ENCODE data around the gene GLT8D2. TPM values are rescaled to one million over a fixed set of nuclear protein-coding genes. Genes with fewer than 3 reads are reported as not detected.

Gene GLT8D2
- total RNA-seq, 2 experiments from 2014 or later: not detected

- H3K27me3 Mint-ChIP-seq: peaks cover 12% of the 10 kb centered on the region
- peaks cover 4% of the 10 kb centered on the region for H3K36me3 Mint-ChIP-seq
- POLR2A ChIA-PET: interaction anchor here (0.7 to 2.8 kb wide), 8 partner anchors 19 to 136 kb away, joined by 3 to 21 read pairs (median 4); partner anchors contain the start of genes HSP90B1, NFYB and TDG
- H3K9me3 Mint-ChIP-seq: no peaks in the 10 kb centered on the region
- peak; percentile 93 for DNase-seq
- peaks cover 21% of the 10 kb centered on the region for H3K4me1 Mint-ChIP-seq (ENCODE audit: low read depth)
- H3K27ac Mint-ChIP-seq: peak within 1 kb of the TSS; percentile 81
- H3K4me3 Mint-ChIP-seq: peak within 1 kb of the TSS; percentile 97
- intact Hi-C loops (cut with micrococcal nuclease): loop anchor here (1.0 to 2.0 kb wide), 8 partner anchors 20 to 223 kb away; partner anchors contain the start of genes HSP90B1, NFYB and TDG
- CTCF ChIA-PET: interaction anchor here (0.8 to 5.1 kb wide), 3 partner anchors 10 to 45 kb away, joined by 3 to 60 read pairs (median 3); no protein-coding TSS in a partner anchor
These were observed 14.2 kb upstream of the GLT8D2 start, which contains the start of gene HCFC2 for GRCh38 chr12:104064031-104064841. Gene HCFC2, plus strand, starts transcription at chr12:104064531. Its CDS starts 30 bp downstream, at chr12:104064561.

- peaks cover 21% of the 10 kb centered on the region for H3K4me1 Mint-ChIP-seq (ENCODE audit: low read depth)
- H3K4me3 Mint-ChIP-seq: peak overlapping the region; percentile 97
- H3K9me3 Mint-ChIP-seq: no peaks in the 10 kb centered on the region
- CTCF ChIA-PET: interaction anchor here (0.8 to 5.1 kb wide), 3 partner anchors 9 to 46 kb away, joined by 3 to 60 read pairs (median 3); no protein-coding TSS in a partner anchor
- no peak overlapping the region for H3K27ac Mint-ChIP-seq
- POLR2A ChIA-PET: interaction anchor here (0.7 to 2.8 kb wide), 7 partner anchors 23 to 135 kb away, joined by 3 to 21 read pairs (median 4); partner anchors contain the start of genes HSP90B1, NFYB and TDG
- H3K27me3 Mint-ChIP-seq: peaks cover 13% of the 10 kb centered on the region
- H3K36me3 Mint-ChIP-seq: peaks cover 2% of the 10 kb centered on the region
- intact Hi-C loops (cut with micrococcal nuclease): loop anchor here (1.0 to 2.0 kb wide), 8 partner anchors 21 to 224 kb away; partner anchors contain the start of genes HSP90B1, NFYB and TDG
- no peak for DNase-seq
These were observed 13.7 kb upstream of the GLT8D2 start for GRCh38 chr12:104063712-104064030.

- POLR2A ChIA-PET: no interaction called here
- H3K9me3 Mint-ChIP-seq: peaks cover 2% of the 10 kb centered on the region
- H3K36me3 Mint-ChIP-seq: peaks cover 2% of the 10 kb centered on the region
- no peak for DNase-seq
- no peak overlapping the region for H3K4me3 Mint-ChIP-seq
- H3K4me1 Mint-ChIP-seq (ENCODE audit: low read depth): peaks cover 10% of the 10 kb centered on the region
- CTCF ChIA-PET: interaction anchor here (5.1 kb wide), 1 partner anchor 49 kb away, joined by 60 read pairs; no protein-coding TSS in a partner anchor
- H3K27me3 Mint-ChIP-seq: peaks cover 18% of the 10 kb centered on the region
- intact Hi-C loops (cut with micrococcal nuclease): no loop called here
- no peak overlapping the region for H3K27ac Mint-ChIP-seq
These were observed 10.8 kb upstream of the GLT8D2 start for GRCh38 chr12:104060791-104061190.

DNA sequence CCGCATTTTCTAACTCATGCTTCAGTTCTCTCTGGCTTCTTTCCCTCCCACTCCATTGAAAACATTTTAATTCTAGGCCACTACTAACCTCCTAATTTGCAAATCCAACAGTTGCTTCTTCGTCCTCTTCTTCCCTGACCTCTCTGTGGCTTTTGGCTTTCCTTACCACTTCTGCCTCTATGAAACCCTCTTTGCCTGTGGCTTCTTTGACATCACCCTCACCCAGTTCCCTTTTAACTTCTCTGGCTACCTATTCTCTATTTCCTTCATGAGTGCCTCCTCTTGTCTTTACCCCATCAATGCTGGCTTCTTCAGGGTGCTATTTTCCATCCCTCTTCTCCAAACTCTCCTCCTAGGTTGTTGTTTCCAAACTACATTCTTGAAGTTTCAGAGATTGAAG lies 10.0 kb upstream of the GLT8D2 start:
- Mint-ChIP-seq H3K9me3 (peaks cover 2% of the 10 kb centered on the region), H3K27ac (no peak overlapping the region), H3K4me3 (no peak overlapping the region), H3K4me1 (ENCODE audit: low read depth) (peaks cover 2% of the 10 kb centered on the region), H3K36me3 (peaks cover 2% of the 10 kb centered on the region), H3K27me3 (peaks cover 18% of the 10 kb centered on the region)
- no peak for DNase-seq
- intact Hi-C loops (cut with micrococcal nuclease): no loop called here
- ChIA-PET CTCF (interaction anchor here (5.1 to 6.0 kb wide), 2 partner anchors 49 to 50 kb away, joined by 60 to 156 read pairs; no protein-coding TSS in a partner anchor), POLR2A (no interaction called here)

DNA sequence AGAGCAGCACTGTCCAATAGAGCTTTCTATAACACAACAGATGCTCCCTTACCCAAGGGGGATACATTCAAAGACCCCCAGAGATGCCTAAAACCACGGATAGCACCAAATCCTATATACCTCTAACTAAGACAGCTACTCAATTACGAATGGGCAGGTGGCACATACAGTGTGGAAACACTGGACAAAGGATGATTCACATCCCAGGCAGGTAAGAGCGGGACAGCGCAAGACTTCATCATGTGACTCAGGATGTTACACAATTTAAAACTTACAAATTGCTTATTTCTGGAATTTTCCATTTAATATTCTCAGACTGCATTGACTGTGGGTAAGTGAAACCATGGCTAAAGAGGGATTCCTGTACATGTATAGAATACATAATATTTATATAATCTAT lies 8.8 kb upstream of the GLT8D2 start:
- H3K27ac Mint-ChIP-seq: no peak overlapping the region
- peaks cover 2% of the 10 kb centered on the region for H3K4me1 Mint-ChIP-seq (ENCODE audit: low read depth)
- H3K36me3 Mint-ChIP-seq: no peaks in the 10 kb centered on the region
- intact Hi-C loops (cut with micrococcal nuclease): no loop called here
- ChIA-PET POLR2A (interaction anchor here (0.8 kb wide), 1 partner anchor 25 kb away, joined by 3 read pairs; no protein-coding TSS in a partner anchor), CTCF (interaction anchor here (0.7 to 6.0 kb wide), 10 partner anchors 9 to 144 kb away, joined by 3 to 156 read pairs (median 4); partner anchors contain the start of gene NFYB)
- DNase-seq: no peak
- H3K27me3 Mint-ChIP-seq: peaks cover 21% of the 10 kb centered on the region
- peaks cover 2% of the 10 kb centered on the region for H3K9me3 Mint-ChIP-seq
- no peak overlapping the region for H3K4me3 Mint-ChIP-seq

DNA sequence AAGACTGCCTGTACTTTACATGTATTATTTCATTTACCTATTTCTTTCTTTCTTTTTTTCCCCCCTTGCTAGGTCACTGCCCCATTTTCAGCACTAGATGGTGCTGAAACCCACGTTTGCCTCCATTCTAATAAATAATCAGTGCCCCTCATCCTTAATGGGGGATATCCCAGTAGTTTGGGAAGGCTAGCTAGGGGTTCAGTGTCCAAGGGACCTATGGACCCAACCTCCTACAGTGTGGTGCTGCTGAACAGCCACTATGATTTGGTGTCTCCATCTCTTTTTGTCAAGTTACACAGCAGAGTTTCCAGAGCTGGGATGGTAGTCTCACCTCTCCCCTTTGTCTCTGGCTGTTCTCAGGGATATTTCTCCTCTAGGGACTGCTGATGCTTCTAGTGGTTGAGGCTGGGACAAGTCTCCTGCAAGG lies 7.8 kb upstream of the GLT8D2 start:
- H3K27me3 Mint-ChIP-seq: peaks cover 24% of the 10 kb centered on the region
- ChIA-PET CTCF (interaction anchor here (0.7 to 6.0 kb wide), 14 partner anchors 10 to 69 kb away, joined by 3 to 156 read pairs (median 5); no protein-coding TSS in a partner anchor), POLR2A (interaction anchor here (0.8 kb wide), 1 partner anchor 26 kb away, joined by 3 read pairs; no protein-coding TSS in a partner anchor)
- no peak overlapping the region for H3K4me3 Mint-ChIP-seq
- H3K4me1 Mint-ChIP-seq (ENCODE audit: low read depth): no peaks in the 10 kb centered on the region
- no peaks in the 10 kb centered on the region for H3K36me3 Mint-ChIP-seq
- intact Hi-C loops (cut with micrococcal nuclease): loop anchor here (1.0 kb wide), 1 partner anchor 52 kb away; no protein-coding TSS in a partner anchor
- no peak for DNase-seq
- no peak overlapping the region for H3K27ac Mint-ChIP-seq
- peaks cover 2% of the 10 kb centered on the region for H3K9me3 Mint-ChIP-seq

DNA sequence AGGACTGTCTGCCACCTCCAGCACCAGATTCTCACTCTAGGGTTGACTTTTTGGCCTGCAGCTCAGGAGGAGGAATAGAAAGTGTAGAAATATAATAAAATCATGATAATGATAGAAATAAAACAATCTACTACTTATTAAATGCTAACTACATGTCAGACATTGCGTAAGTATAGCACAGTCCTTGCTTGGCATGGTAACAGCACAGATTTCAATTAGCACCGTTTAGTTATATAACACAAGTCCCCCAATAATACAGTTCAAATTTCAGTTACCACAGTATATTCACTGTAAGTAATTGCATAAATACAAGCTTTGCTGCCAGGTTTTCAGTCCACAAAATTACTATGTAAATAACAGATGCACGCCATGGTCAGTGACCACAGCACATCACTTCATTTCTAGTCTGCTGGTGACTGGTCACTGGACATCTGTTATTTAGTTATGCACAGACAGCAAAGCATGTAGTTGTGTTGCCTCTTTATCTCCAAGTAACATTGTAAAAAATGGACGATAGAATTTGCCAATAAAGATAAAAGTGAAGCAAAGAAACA lies 6.5 kb upstream of the GLT8D2 start:
- Mint-ChIP-seq H3K9me3 (peaks cover 2% of the 10 kb centered on the region), H3K27me3 (peaks cover 30% of the 10 kb centered on the region), H3K27ac (no peak overlapping the region), H3K4me3 (no peak overlapping the region), H3K36me3 (no peaks in the 10 kb centered on the region), H3K4me1 (ENCODE audit: low read depth) (no peaks in the 10 kb centered on the region)
- POLR2A ChIA-PET: no interaction called here
- intact Hi-C loops (cut with micrococcal nuclease): no loop called here
- no peak for DNase-seq
- CTCF ChIA-PET: interaction anchor here (2.1 to 6.0 kb wide), 3 partner anchors 10 to 54 kb away, joined by 9 to 156 read pairs (median 10); no protein-coding TSS in a partner anchor

GRCh38 chr12:104055686-104056388 lies 5.8 kb upstream of the GLT8D2 start:
- POLR2A ChIA-PET: no interaction called here
- H3K27ac Mint-ChIP-seq: no peak overlapping the region

DNA sequence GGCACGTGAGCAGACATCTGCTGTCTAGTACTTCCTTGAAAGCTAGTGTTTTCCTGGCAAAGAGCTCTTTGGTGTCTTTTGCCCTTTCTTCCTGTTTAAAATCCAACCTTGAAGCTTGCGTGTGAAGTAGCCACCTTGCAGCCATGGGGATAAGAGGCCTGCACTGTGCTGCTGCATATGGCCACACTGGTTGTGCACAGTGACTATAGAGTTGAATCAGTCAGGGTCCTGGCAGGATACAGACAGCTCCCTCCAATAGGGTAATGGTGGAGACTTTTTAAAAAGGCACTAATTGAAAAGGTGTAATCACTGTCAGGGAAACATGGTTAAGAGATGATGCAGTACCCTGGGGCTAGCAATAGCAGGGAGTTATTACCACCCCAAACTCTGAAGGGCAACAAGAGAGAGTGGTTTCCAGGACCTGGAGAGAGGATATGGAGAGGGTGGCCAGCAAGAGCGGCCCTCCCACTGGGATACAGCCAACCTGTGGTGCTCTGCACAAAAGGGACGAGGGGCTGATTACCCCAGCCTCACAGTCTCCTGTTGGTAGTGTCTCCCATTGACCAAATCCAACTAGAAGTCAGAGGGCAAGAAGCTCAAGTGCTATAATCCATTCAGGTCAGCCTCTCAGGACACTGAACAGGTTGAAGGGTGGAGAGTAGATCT lies 4.8 kb upstream of the GLT8D2 start:
- Mint-ChIP-seq H3K4me1 (ENCODE audit: low read depth) (peaks cover 3% of the 10 kb centered on the region), H3K27ac (no peak overlapping the region), H3K36me3 (no peaks in the 10 kb centered on the region), H3K27me3 (peaks cover 31% of the 10 kb centered on the region), H3K4me3 (no peak overlapping the region), H3K9me3 (peaks cover 2% of the 10 kb centered on the region)
- intact Hi-C loops (cut with micrococcal nuclease): no loop called here
- ChIA-PET CTCF (interaction anchor here (1.1 to 6.0 kb wide), 3 partner anchors 9 to 55 kb away, joined by 3 to 156 read pairs (median 3); no protein-coding TSS in a partner anchor), POLR2A (interaction anchor here (0.7 kb wide), 1 partner anchor 57 kb away, joined by 3 read pairs; no protein-coding TSS in a partner anchor)
- DNase-seq: no peak

More at GRCh38 chr12:104055686-104056388, 5.8 kb upstream of the GLT8D2 start:
- no peak overlapping the region for H3K4me3 Mint-ChIP-seq
- intact Hi-C loops (cut with micrococcal nuclease): no loop called here
- no peaks in the 10 kb centered on the region for H3K4me1 Mint-ChIP-seq (ENCODE audit: low read depth)
- peaks cover 29% of the 10 kb centered on the region for H3K27me3 Mint-ChIP-seq
- CTCF ChIA-PET: interaction anchor here (1.1 to 6.0 kb wide), 2 partner anchors 28 to 54 kb away, joined by 3 to 156 read pairs; no protein-coding TSS in a partner anchor
- H3K36me3 Mint-ChIP-seq: no peaks in the 10 kb centered on the region
- peaks cover 2% of the 10 kb centered on the region for H3K9me3 Mint-ChIP-seq
- no peak for DNase-seq

- H3K9me3 Mint-ChIP-seq: no peaks in the 10 kb centered on the region
These were observed 449 bp upstream of the GLT8D2 start for GRCh38 chr12:104050436-104050835.

More at GRCh38 chr12:104050436-104050835, 449 bp upstream of the GLT8D2 start:
- DNase-seq: no peak
- CTCF ChIA-PET: interaction anchor here (0.7 kb wide), 1 partner anchor 59 kb away, joined by 3 read pairs; no protein-coding TSS in a partner anchor
- Mint-ChIP-seq H3K27ac (no peak overlapping the region), H3K27me3 (peaks cover 28% of the 10 kb centered on the region), H3K36me3 (no peaks in the 10 kb centered on the region), H3K4me1 (ENCODE audit: low read depth) (peaks cover 5% of the 10 kb centered on the region), H3K4me3 (no peak overlapping the region)
- POLR2A ChIA-PET: no interaction called here
- intact Hi-C loops (cut with micrococcal nuclease): no loop called here
